GM13976 (cell line): ENCODE measurements around the gene RRP8.

Experiments used
- DNase-seq: peaks from one replicate; pipeline ENCODE4 v3.0.0; 2012; ENCODE audit warnings: low spot score
- CTCF ChIP-seq: IDR thresholded peaks from 2 replicates; pipeline ENCODE4 v1.5.1; 2012; ENCODE audit warnings: borderline replicate concordance, mild to moderate bottlenecking; ENCODE audit not compliant: insufficient read depth; ENCODE audit errors: extremely low read depth, missing control alignments, control extremely low read depth
- in situ Hi-C: fragments of 300-500 bp; cut with MboI; formaldehyde crosslinking; loops from one replicate; pipeline ENCODE4 v1.12.0; 2022; ENCODE audit warnings: low sequenced_read_pairs, mixed read lengths, inconsistent platforms; ENCODE audit not compliant: unreplicated experiment

Gene RRP8

GRCh38 chr11:6629573-6629891 lies 26.1 kb upstream of the RRP8 start:
- in situ Hi-C loops, result no loop called here
- TF ChIP-seq CTCF, result no peak
- DNase-seq, result no peak

GRCh38 chr11:6628526-6628925 lies 25.1 kb upstream of the RRP8 start:
- in situ Hi-C loops, result no loop called here
- TF ChIP-seq CTCF, result no peak
- DNase-seq, result no peak

- no peak for TF ChIP-seq CTCF
- peak; percentile 78 for DNase-seq
- in situ Hi-C loops, result no loop called here
Observed at GRCh38 chr11:6627762-6628241, 24.4 kb upstream of the RRP8 start.

- in situ Hi-C loops, result no loop called here
- DNase-seq, result no peak
- TF ChIP-seq CTCF, result no peak
Observed at GRCh38 chr11:6626971-6627761, 23.8 kb upstream of the RRP8 start.

- no peak for DNase-seq
- in situ Hi-C loops, result no loop called here
- no peak for TF ChIP-seq CTCF
Observed at GRCh38 chr11:6625832-6626420, 22.5 kb upstream of the RRP8 start.

GRCh38 chr11:6625156-6625831 lies 21.9 kb upstream of the RRP8 start:
- no peak for TF ChIP-seq CTCF

More at GRCh38 chr11:6625156-6625831, 21.9 kb upstream of the RRP8 start:
- no peak for DNase-seq
- in situ Hi-C loops, result no loop called here
